ENCODE measurements around the gene PMIS2. TPM values are rescaled to one million over a fixed set of nuclear protein-coding genes. Genes with fewer than 3 reads are reported as not detected.
A peak's percentile ranks its signal among the peaks of the same experiment; 100 is the strongest.

PMIS2 gene
- total and polyA plus RNA-seq, 2 of the 8 experiments (the other 6 are each of a cell fraction or from before 2014, with no cell fraction given) = not detected

DNA sequence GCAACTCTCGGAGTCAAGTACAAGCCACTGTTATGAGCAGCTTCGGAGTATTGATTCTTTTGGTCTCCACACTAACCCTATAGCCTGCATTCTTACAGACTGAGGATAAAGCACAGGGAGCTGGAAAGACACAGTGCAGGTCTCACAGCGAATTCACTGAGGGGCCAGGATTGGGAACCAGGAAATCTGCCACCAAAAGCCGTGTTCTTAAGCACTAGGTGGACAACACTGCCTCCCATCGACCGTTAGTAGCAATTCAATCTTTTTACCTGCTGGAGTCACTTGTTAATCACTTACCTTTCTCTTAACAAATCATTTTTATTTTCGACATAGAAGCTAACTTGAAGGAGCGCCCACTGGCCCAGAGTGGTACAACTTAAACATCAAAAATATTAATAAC, 6.3 kb downstream of the PMIS2 start:
- no peaks in the 10 kb centered on the region; a peak in 1 of 7 replicates for H3K27me3 ChIP-seq (replicated peaks in 1 of 4; ENCODE audit: control insufficient read depth in 3 of 4, extremely low read depth in 1 of 4, insufficient read depth in 3 of 4, low read length in 3 of 4)
- DNase-seq (ENCODE audit: low read depth in 1 of 2, low spot score in 2 of 2) = peak; percentile 15 to 53
- H4K20me1 ChIP-seq (replicated peaks in 1 of 2; ENCODE audit: control insufficient read depth in 1 of 2, insufficient read depth in 2 of 2, low read length in 2 of 2) = no peaks in the 10 kb centered on the region
- no peak overlapping the region for H2BK12ac ChIP-seq (ENCODE audit: low read depth, low read length)
- no peak overlapping the region for H4K8ac ChIP-seq (ENCODE audit: extremely low read depth, insufficient read depth, low read length)
- no peak overlapping the region for H3K23ac ChIP-seq (ENCODE audit: insufficient read length)
- H2AFZ ChIP-seq (ENCODE audit: low read length) = peak overlapping the region; percentile 55; the same call in 1 of the 2 replicates
- no peak overlapping the region for H3K4me2 ChIP-seq (ENCODE audit: insufficient read depth in 1 of 2, low read depth in 2 of 2, low read length in 2 of 2)
- H4K5ac ChIP-seq (ENCODE audit: insufficient read length, low read depth, low read length) = no peak overlapping the region
- CTCF ChIA-PET (ENCODE audit: partially characterized antibody) = interaction anchor here (0.6 to 10.2 kb wide), 38 partner anchors 8 to 239 kb away, joined by 3 to 90 read pairs (median 5); partner anchors contain the start of genes ATP4A, DMKN and HAUS5
- 42% methylated on average over 8 of the region's 8 CpGs; no CpG with 5 or more reads in 1 of the 2 experiments for WGBS, 2 experiments (ENCODE audit: extremely low coverage in 1 of 2, insufficient coverage in 1 of 2, insufficient read length in 1 of 2, insufficient replicate concordance in 2 of 2, low coverage in 1 of 2, low lambda C conversion rate in 2 of 2, missing lambda C conversion rate in 1 of 2)
- FAIRE-seq = peak; percentile 90
- H3K14ac ChIP-seq (ENCODE audit: insufficient read length) = no peak overlapping the region
- no peak overlapping the region for H2BK120ac ChIP-seq (replicated peaks; ENCODE audit: low read depth, low read length)
- H3K23me2 ChIP-seq (ENCODE audit: low read depth, low read length) = no peaks in the 10 kb centered on the region
- H3K56ac ChIP-seq (replicated peaks; ENCODE audit: insufficient read length, low read depth, low read length) = no peak overlapping the region
- no peak overlapping the region for H2AK5ac ChIP-seq (ENCODE audit: low read depth, low read length)
- H3K4me1 ChIP-seq (replicated peaks in 1 of 4; ENCODE audit: control insufficient read depth in 3 of 4, insufficient read depth in 4 of 4, low read length in 3 of 4) = no peaks in the 10 kb centered on the region
- H3K36me3 ChIP-seq (ENCODE audit: control insufficient read depth in 2 of 4, insufficient read depth in 4 of 4, low read length in 3 of 4) = no peaks in the 10 kb centered on the region
- POLR2A ChIA-PET (ENCODE audit: partially characterized antibody) = interaction anchor here (0.6 to 1.8 kb wide), 7 partner anchors 31 to 240 kb away, joined by 3 to 5 read pairs (median 3); no protein-coding TSS in a partner anchor
- H3K18ac ChIP-seq (ENCODE audit: extremely low read depth, low read length) = no peak overlapping the region
- H3K27ac ChIP-seq (ENCODE audit: low read depth, low read length) = no peak overlapping the region
- no peak overlapping the region for H2BK5ac ChIP-seq (ENCODE audit: low read depth, low read length)
- no peak overlapping the region for H3K4ac ChIP-seq (replicated peaks; ENCODE audit: insufficient read length, low read depth, low read length)
- no peak overlapping the region for H3K9ac ChIP-seq (replicated peaks in 1 of 4; ENCODE audit: extremely low read depth in 1 of 4, low read depth in 3 of 4, low read length in 3 of 4)
- H2BK15ac ChIP-seq (ENCODE audit: low read length) = 0 out of 2 replicates have a peak overlapping the region, but pooled peaks have one; percentile 72
- H3K79me2 ChIP-seq (ENCODE audit: control insufficient read depth in 1 of 2, insufficient read depth in 2 of 2, low read length in 2 of 2) = no peaks in the 10 kb centered on the region
- H3K4me3 ChIP-seq (ENCODE audit: extremely low read depth in 1 of 4, insufficient read depth in 2 of 4, low read depth in 3 of 4, low read length in 4 of 4) = no peak overlapping the region
- no peaks in the 10 kb centered on the region for H3K79me1 ChIP-seq (ENCODE audit: low read depth, low read length)
- H2BK20ac ChIP-seq (ENCODE audit: low read length) = no peak overlapping the region
- H4K91ac ChIP-seq (replicated peaks; ENCODE audit: insufficient read length, low read length) = no peak overlapping the region
- no peaks in the 10 kb centered on the region for H3K9me3 ChIP-seq (ENCODE audit: insufficient read depth in 2 of 2, low read depth in 1 of 2, low read length in 1 of 2)
- no peak for TF ChIP-seq CTBP2 (IDR thresholded peaks at IDR 0.05; ENCODE audit: borderline replicate concordance, insufficient read depth, insufficient read length, low read length)
- no peak for TF ChIP-seq RFX5 (IDR thresholded peaks at IDR 0.05; ENCODE audit: borderline replicate concordance, low read depth, low read length)
- no peak for TF ChIP-seq YY1 (IDR thresholded peaks at IDR 0.05; ENCODE audit: low read depth, low read length)
- TF ChIP-seq SIX5 (IDR thresholded peaks at IDR 0.05; ENCODE audit: low read depth, low read length) = no peak
- TF ChIP-seq POLR2A (IDR thresholded peaks at IDR 0.05; ENCODE audit: control extremely low read depth in 1 of 2, low read depth in 2 of 2, low read length in 2 of 2) = no peak
